CD4-positive, alpha-beta memory T cell (primary cell): ENCODE measurements around the gene TNS1. TPM values are rescaled to one million over a fixed set of nuclear protein-coding genes. Genes with fewer than 3 reads are reported as not detected.
"Not testable (repeated sequence)": the region's sequence is repeated elsewhere in the genome, so short reads cannot be mapped to it uniquely, and the experiment has no call there.

Experiments
- CTCF ChIA-PET: fragments of 350-600 bp; sonication (Branson Sonifier 250); formaldehyde crosslinking; loops from one replicate; lab custom pipeline; 2021; ENCODE audit warnings: inconsistent platforms; ENCODE audit not compliant: partially characterized antibody; lab: Charles Lee
- POLR2A ChIA-PET: fragments of 350-600 bp; sonication (Branson Sonifier 250); formaldehyde crosslinking; loops from one replicate; lab custom pipeline; 2021; ENCODE audit not compliant: partially characterized antibody; lab: Charles Lee
- DNase-seq, 5 donors: peaks; one replicate each; pipeline versions ENCODE4 v3.0.0 to v3.0.0-alpha.2; 2020 to 2022; ENCODE audit warnings: mixed read lengths in 1 of 5
- H3K27ac ChIP-seq: one replicate; pipeline ENCODE4 v1.7.0; 2013; ENCODE audit warnings: low read depth, low read length
- H3K27me3 ChIP-seq: 2 replicates; pipeline ENCODE4 v1.7.0; 2013; ENCODE audit warnings: mild to moderate bottlenecking, low read length, moderate library complexity; ENCODE audit not compliant: insufficient read depth
- H3K36me3 ChIP-seq: 2 replicates; pipeline ENCODE4 v1.7.0; 2013; ENCODE audit warnings: mild to moderate bottlenecking, low read length, moderate library complexity; ENCODE audit not compliant: insufficient read depth
- H3K4me1 ChIP-seq: 2 replicates; pipeline ENCODE4 v1.7.0; 2013; ENCODE audit warnings: mild to moderate bottlenecking, low read length, moderate library complexity; ENCODE audit not compliant: insufficient read depth
- H3K4me3 ChIP-seq, 2 donors: one replicate each; pipeline ENCODE4 v1.7.0; 2013; ENCODE audit warnings: low read length in 2 of 2, mild to moderate bottlenecking in 1 of 2
- H3K9me3 ChIP-seq, 2 donors: one replicate each; pipeline ENCODE4 v1.7.0; 2013; ENCODE audit warnings: low read length in 2 of 2, control low read depth in 1 of 2; ENCODE audit not compliant: control insufficient read depth in 1 of 2
- H3K27ac Mint-ChIP-seq, 7 donors: one replicate each; pipeline ENCODE4 v1.8.0; 2020 to 2021; ENCODE audit warnings: mixed read lengths in 7 of 7, mild to moderate bottlenecking in 6 of 7, inconsistent platforms in 3 of 7, moderate library complexity in 3 of 7
- H3K27me3 Mint-ChIP-seq, 2 donors: one replicate each; pipeline ENCODE4 v1.8.0; 2020 to 2021; ENCODE audit warnings: mixed read lengths in 2 of 2
- H3K36me3 Mint-ChIP-seq, 2 donors: one replicate each; pipeline ENCODE4 v1.8.0; 2020 to 2021; ENCODE audit warnings: mixed read lengths in 2 of 2, inconsistent platforms in 1 of 2, mild to moderate bottlenecking in 1 of 2
- H3K4me1 Mint-ChIP-seq, 4 donors: one replicate each; pipeline ENCODE4 v1.8.0; 2020 to 2021; ENCODE audit warnings: mixed read lengths in 4 of 4, mild to moderate bottlenecking in 1 of 4
- H3K4me3 Mint-ChIP-seq, 8 donors: one replicate each; pipeline ENCODE4 v1.8.0; 2020 to 2021; ENCODE audit warnings: mixed read lengths in 8 of 8, mild to moderate bottlenecking in 7 of 8, moderate library complexity in 6 of 8, inconsistent platforms in 3 of 8
- H3K9me3 Mint-ChIP-seq, 8 donors: one replicate each; pipeline ENCODE4 v1.8.0; 2020 to 2021; ENCODE audit warnings: mixed read lengths in 8 of 8, mild to moderate bottlenecking in 5 of 8, inconsistent platforms in 3 of 8, moderate library complexity in 1 of 8
- intact Hi-C: fragments of 100-400 bp; cut with micrococcal nuclease; formaldehyde crosslinking; loops from one replicate; pipeline ENCODE4 v1.15.1; 2023
- polyA plus RNA-seq, 2 donors: library from polyadenylated mRNA; unstranded; fragments of 300-500 nt; fragmentation: Illumina TruSeq; gene quantifications; one replicate each; pipeline ENCODE4 v1.2.3, GENCODE V29; 2021
- total RNA-seq, 2 experiments: library from RNA; stranded (reverse); gene quantifications; one replicate each; pipeline ENCODE4 v1.2.3, GENCODE V29; 2021

TNS1 gene
- 1 to 10 TPM in 1 of 2 experiments, under 1 TPM in 1; 0.78 to 1.2 TPM for total RNA-seq
- not detected for polyA plus RNA-seq

DNA sequence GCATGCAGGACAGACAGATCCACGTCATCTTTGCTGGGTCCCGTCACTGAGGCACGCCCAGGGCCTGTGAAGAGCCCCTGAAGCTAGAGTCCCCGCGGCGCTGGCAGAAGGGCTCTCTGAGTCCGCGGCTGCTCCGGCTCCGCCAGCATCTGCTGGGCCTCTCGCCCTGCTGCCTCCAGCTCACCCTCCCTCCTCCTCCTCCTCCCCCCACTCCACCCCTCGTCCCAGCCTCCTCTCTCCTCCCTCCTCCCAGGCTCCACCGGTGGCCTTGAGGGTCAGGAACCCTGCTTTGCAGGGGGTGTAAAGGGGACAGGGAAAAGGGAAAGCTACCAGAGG is at the start of gene TNS1:
TNS1 (minus strand) TSS at position 151 of the 336 bp plus-strand sequence; CDS start at position 28, 123 bp downstream.
- Histone ChIP-seq H3K27ac (no peak within 1 kb of the TSS), H3K4me1 (no peaks in the 10 kb centered on the region), H3K9me3 (no peaks in the 10 kb centered on the region), H3K27me3 (no peaks in the 10 kb centered on the region), H3K36me3 (no peaks in the 10 kb centered on the region), H3K4me3 (no peak within 1 kb of the TSS)
- intact Hi-C loops = no loop called here
- Mint-ChIP-seq H3K4me3 (no peak within 1 kb of the TSS), H3K27ac (no peak within 1 kb of the TSS), H3K36me3 (no peaks in the 10 kb centered on the region), H3K4me1 (no peaks in the 10 kb centered on the region), H3K27me3 (peaks cover 3 to 22% of the 10 kb centered on the region in 2 donors), H3K9me3 (no peaks in the 10 kb centered on the region)
- ChIA-PET POLR2A (no interaction called here), CTCF (interaction anchor here (1.3 kb wide), 1 partner anchor 9 kb away, joined by 4 read pairs; no protein-coding TSS in a partner anchor)
- no peak for DNase-seq

DNA sequence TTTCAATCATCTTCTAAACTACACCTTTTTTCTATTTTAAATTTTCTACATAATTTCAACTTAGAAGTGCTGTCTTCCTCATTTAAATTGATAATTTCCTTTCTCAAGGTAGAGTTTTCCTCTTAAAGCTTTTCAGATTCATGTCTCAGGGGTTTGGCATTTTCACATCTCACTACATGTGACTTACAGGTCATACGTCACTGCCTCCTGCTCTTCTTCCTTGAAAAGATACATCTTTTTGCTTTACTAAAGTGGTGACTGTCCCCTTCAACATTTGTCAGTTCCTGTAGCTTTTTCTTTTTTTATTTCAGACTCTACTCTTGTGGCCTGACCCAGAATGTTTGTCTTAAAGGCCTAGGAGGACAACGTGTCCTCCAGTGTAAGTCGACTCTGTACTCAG is 49.1 kb upstream of the TNS1 start:
- peaks cover 15 to 23% of the 10 kb centered on the region in 2 donors for H3K27me3 Mint-ChIP-seq
- ChIA-PET CTCF (interaction anchor here (2.2 kb wide), 1 partner anchor 17 kb away, joined by 6 read pairs; the partner anchor contains the start of gene RUFY4), POLR2A (no interaction called here)
- no peak for DNase-seq
- H3K4me3 ChIP-seq = no peak overlapping the region
- H3K4me3 Mint-ChIP-seq = no peak overlapping the region
- H3K9me3 Mint-ChIP-seq = peaks cover 0 to 33% (median 17%) of the 10 kb centered on the region in 8 donors
- H3K36me3 Mint-ChIP-seq = peaks cover 2 to 6% of the 10 kb centered on the region in 2 donors
- intact Hi-C loops = no loop called here
- no peaks in the 10 kb centered on the region for H3K36me3 ChIP-seq
- H3K27me3 ChIP-seq = no peaks in the 10 kb centered on the region
- H3K4me1 Mint-ChIP-seq = no peaks in the 10 kb centered on the region
- no peak overlapping the region for H3K27ac Mint-ChIP-seq
- H3K27ac ChIP-seq = no peak overlapping the region
- H3K9me3 ChIP-seq = peaks cover 0 to 5% of the 10 kb centered on the region in 2 donors
- no peaks in the 10 kb centered on the region for H3K4me1 ChIP-seq

DNA sequence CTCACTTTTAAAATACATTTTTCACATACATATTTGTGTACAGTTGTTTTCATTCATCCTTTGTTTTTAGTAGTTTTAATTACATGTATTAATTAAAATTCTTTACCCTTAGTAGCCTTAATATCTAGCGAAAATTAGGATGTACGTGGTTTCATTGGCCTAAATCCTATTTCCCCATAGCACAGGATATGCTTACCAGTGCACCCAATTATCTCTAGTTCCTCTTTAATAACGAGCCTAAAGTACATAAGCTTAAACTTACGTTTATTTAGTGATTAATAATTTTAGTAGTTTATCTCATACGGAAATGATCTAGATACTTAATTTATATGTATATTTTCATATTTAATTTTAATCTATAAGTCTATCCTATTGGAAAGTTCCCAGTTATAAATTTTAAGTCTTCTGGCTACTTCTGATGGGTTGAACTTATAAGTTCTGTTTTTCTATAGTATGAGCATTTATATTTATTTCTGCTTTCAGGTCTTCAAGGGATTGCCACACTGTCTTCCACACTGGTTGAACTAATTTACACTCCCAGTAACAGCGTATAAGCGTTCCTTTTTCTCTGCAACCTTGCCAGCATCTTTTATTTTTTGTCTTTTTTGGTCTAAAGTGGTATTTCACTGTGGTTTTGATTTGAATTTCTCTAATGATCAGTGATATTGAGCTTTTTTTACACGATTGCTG is 44.9 kb upstream of the TNS1 start:
- peaks cover 0 to 5% of the 10 kb centered on the region in 2 donors for H3K9me3 ChIP-seq
- DNase-seq = no peak
- ChIA-PET POLR2A (no interaction called here), CTCF (interaction anchor here (1.4 kb wide), 1 partner anchor 10 kb away, joined by 5 read pairs; no protein-coding TSS in a partner anchor)
- Mint-ChIP-seq H3K36me3 (peaks cover 2 to 9% of the 10 kb centered on the region in 2 donors), H3K4me1 (no peaks in the 10 kb centered on the region), H3K27ac (no peak overlapping the region), H3K9me3 (peaks cover 2 to 46% (median 24%) of the 10 kb centered on the region in 8 donors), H3K4me3 (no peak overlapping the region), H3K27me3 (peaks cover 10 to 13% of the 10 kb centered on the region in 2 donors)
- no peak overlapping the region for H3K27ac ChIP-seq
- no peaks in the 10 kb centered on the region for H3K4me1 ChIP-seq
- H3K4me3 ChIP-seq = no peak overlapping the region
- no peaks in the 10 kb centered on the region for H3K36me3 ChIP-seq
- intact Hi-C loops = no loop called here
- H3K27me3 ChIP-seq = no peaks in the 10 kb centered on the region

DNA sequence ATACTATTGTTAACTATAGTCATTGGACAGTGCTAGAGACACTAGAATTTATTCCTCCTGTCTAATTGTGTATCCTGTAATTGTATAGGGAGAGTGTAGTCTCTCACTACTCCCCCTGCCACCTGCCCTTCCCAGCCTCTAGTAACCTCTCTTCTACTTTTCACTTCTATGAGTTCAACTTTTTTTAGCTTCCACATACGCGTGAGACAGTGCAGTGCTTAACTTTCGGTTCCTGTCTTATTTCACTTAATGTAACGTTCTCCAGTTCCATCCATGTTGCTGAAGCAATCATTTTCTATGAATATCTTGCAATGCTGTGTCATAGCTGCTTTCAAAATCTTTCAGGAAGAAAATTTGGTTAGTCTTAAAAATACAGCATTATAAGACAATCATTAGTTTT is 43.4 kb upstream of the TNS1 start:
- H3K27me3 Mint-ChIP-seq = peaks cover 6 to 8% of the 10 kb centered on the region in 2 donors
- Histone ChIP-seq H3K4me3 (no peak overlapping the region), H3K36me3 (no peaks in the 10 kb centered on the region), H3K27me3 (no peaks in the 10 kb centered on the region), H3K9me3 (peaks cover 0 to 5% of the 10 kb centered on the region in 2 donors), H3K27ac (no peak overlapping the region), H3K4me1 (no peaks in the 10 kb centered on the region)
- intact Hi-C loops = no loop called here
- peaks cover 0 to 9% of the 10 kb centered on the region in 2 donors for H3K36me3 Mint-ChIP-seq
- no peak overlapping the region for H3K27ac Mint-ChIP-seq
- H3K4me1 Mint-ChIP-seq = peaks cover 0 to 4% (median 3%) of the 10 kb centered on the region in 4 donors
- DNase-seq = no peak
- H3K4me3 Mint-ChIP-seq = no peak overlapping the region
- POLR2A ChIA-PET = no interaction called here
- CTCF ChIA-PET = interaction anchor here (1.2 to 1.4 kb wide), 2 partner anchors 11 to 12 kb away, joined by 4 to 5 read pairs; no protein-coding TSS in a partner anchor
- peaks cover 2 to 40% (median 21%) of the 10 kb centered on the region in 8 donors for H3K9me3 Mint-ChIP-seq

DNA sequence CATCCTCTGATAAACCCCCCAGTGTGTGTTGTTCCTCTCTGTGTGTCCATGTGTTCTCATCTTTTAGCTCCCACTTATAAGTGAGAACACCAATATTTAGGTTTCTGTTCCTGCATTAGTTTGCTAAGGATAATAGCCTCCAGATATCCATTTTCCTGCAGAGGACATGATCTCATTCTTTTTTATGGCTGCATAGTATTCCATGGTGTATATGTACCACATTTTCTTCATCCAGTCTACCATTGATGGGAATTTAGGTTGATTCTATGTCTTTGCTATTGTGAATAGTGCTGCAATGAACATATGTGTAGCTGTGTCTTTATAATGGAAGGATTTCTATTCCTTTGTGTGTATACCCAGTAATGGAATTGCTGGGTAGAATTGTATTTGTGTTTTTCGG is 41.8 kb upstream of the TNS1 start:
- H3K4me1 ChIP-seq, DNase-seq, H3K27me3 ChIP-seq, H3K36me3 ChIP-seq, CTCF ChIA-PET, H3K4me1 Mint-ChIP-seq, POLR2A ChIA-PET, H3K27ac ChIP-seq, H3K4me3 Mint-ChIP-seq, H3K27ac Mint-ChIP-seq, H3K36me3 Mint-ChIP-seq, H3K9me3 ChIP-seq, H3K4me3 ChIP-seq, H3K27me3 Mint-ChIP-seq, intact Hi-C loops: not testable (repeated sequence)
- peaks cover 0 to 29% (median 11%) of the 10 kb centered on the region in 8 donors for H3K9me3 Mint-ChIP-seq

DNA sequence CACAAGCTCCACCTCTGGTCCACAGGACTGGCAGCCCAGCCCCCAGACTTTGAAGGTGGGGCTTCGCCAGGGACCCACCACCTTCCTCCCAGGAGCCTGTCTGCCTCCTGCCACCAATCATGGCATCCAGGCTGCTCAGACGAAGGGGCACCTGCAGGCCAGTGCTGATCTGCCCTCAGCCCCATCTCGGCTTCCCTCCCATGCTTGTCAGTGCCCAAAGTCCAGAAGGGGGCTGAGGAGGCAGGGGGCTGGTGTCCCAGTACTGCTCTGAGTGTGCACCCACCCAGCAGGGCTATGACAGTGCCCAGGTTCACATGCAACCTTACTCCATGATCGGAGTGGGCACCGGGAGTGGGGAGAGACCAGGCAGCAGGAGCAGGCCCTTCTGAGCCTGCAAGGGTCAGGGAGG is 40.9 kb upstream of the TNS1 start:
- ChIA-PET POLR2A (no interaction called here), CTCF (interaction anchor here (1.3 to 3.4 kb wide), 2 partner anchors 11 to 258 kb away, joined by 4 to 13 read pairs; no protein-coding TSS in a partner anchor)
- no peak overlapping the region for H3K4me3 Mint-ChIP-seq
- H3K36me3 Mint-ChIP-seq = peaks cover 0 to 3% of the 10 kb centered on the region in 2 donors
- DNase-seq = no peak
- no peak overlapping the region for H3K4me3 ChIP-seq
- peaks cover 0 to 20% (median 6%) of the 10 kb centered on the region in 8 donors for H3K9me3 Mint-ChIP-seq
- H3K27ac ChIP-seq = no peak overlapping the region
- intact Hi-C loops = no loop called here
- H3K27me3 Mint-ChIP-seq = peaks cover 9 to 12% of the 10 kb centered on the region in 2 donors
- no peaks in the 10 kb centered on the region for H3K9me3 ChIP-seq
- H3K27ac Mint-ChIP-seq = no peak overlapping the region
- no peaks in the 10 kb centered on the region for H3K27me3 ChIP-seq
- H3K4me1 ChIP-seq = no peaks in the 10 kb centered on the region
- peaks cover 0 to 9% (median 5%) of the 10 kb centered on the region in 4 donors for H3K4me1 Mint-ChIP-seq
- no peaks in the 10 kb centered on the region for H3K36me3 ChIP-seq

DNA sequence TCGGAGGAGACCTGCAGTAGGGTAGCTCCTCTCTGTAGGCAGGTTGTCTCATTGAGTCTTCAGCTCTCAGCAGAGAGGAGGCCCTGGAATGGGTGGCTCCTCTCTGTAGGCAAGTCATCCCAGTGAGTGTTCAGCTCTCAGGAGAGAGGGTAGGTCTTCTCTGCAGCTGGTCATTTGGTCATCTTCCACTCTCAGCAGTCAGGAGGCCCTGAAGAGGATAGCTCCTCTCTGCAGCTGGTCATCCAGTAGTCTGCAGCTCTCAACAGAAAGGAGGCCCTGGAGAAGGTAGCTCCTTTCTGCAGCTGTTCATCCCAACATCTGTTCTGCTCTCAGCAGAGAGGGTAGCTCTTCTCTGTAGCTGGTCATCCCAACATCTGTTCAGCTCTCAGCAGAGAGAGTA is 40.3 kb upstream of the TNS1 start:
- Histone ChIP-seq H3K27ac (no peak overlapping the region), H3K4me1 (no peaks in the 10 kb centered on the region), H3K27me3 (no peaks in the 10 kb centered on the region), H3K9me3 (no peaks in the 10 kb centered on the region), H3K36me3 (no peaks in the 10 kb centered on the region), H3K4me3 (no peak overlapping the region)
- Mint-ChIP-seq H3K27ac (no peak overlapping the region), H3K9me3 (peaks cover 0 to 19% (median 5%) of the 10 kb centered on the region in 8 donors), H3K36me3 (peaks cover 0 to 3% of the 10 kb centered on the region in 2 donors), H3K4me3 (no peak overlapping the region), H3K4me1 (peaks cover 0 to 9% (median 5%) of the 10 kb centered on the region in 4 donors), H3K27me3 (peaks cover 9 to 12% of the 10 kb centered on the region in 2 donors)
- intact Hi-C loops = no loop called here
- DNase-seq = no peak
- ChIA-PET POLR2A (no interaction called here), CTCF (interaction anchor here (1.0 to 3.4 kb wide), 3 partner anchors 10 to 257 kb away, joined by 4 to 13 read pairs (median 5); no protein-coding TSS in a partner anchor)
